Middle frontal gyrus (tissue), 1 donor: ENCODE results near the gene CRYAB.
"Not testable (repeated sequence)": the region's sequence is repeated elsewhere in the genome, so short reads cannot be mapped to it uniquely, and the experiment has no call there.

Source experiments
- DNase-seq: peaks from one replicate; pipeline ENCODE4 v3.0.0-alpha.2; 2015; ENCODE audit warnings: low spot score; ENCODE audit errors: extremely low spot score

Gene CRYAB

GRCh38 chr11:111908639-111909305 is 2.8 kb downstream of the CRYAB start:
- no peak for DNase-seq

- no peak for DNase-seq
Observed at GRCh38 chr11:111906680-111907079, 4.9 kb downstream of the CRYAB start.

GRCh38 chr11:111905411-111905810 is 6.2 kb downstream of the CRYAB start:
- no peak for DNase-seq

GRCh38 chr11:111886844-111887243 is 24.7 kb downstream of the CRYAB start:
- no peak for DNase-seq

- no peak for DNase-seq
Observed at GRCh38 chr11:111886032-111886431, 25.5 kb downstream of the CRYAB start.

GRCh38 chr11:111885053-111885452 is 26.5 kb downstream of the CRYAB start:
- not testable (repeated sequence) for DNase-seq

GRCh38 chr11:111882202-111882601 is 29.4 kb downstream of the CRYAB start:
- no peak for DNase-seq

GRCh38 chr11:111879637-111879960 is 32.0 kb downstream of the CRYAB start:
- no peak for DNase-seq

GRCh38 chr11:111878849-111879636 is 32.5 kb downstream of the CRYAB start, which contains the start of the genes CFAP68 and FDXACB1:
CFAP68 (plus strand) TSS chr11:111879541; CDS start chr11:111879561, 20 bp downstream.
FDXACB1 (minus strand) TSS chr11:111879165; CDS start chr11:111879132, 33 bp downstream.
- DNase-seq = peak; percentile 98

GRCh38 chr11:111878385-111878848 is 33.2 kb downstream of the CRYAB start:
- no peak for DNase-seq

GRCh38 chr11:111871693-111872161 is 39.8 kb downstream of the CRYAB start:
- no peak for DNase-seq

- peak; percentile 59 for DNase-seq
Observed at GRCh38 chr11:111870886-111871692, 40.5 kb downstream of the CRYAB start, which contains the start of gene ALG9. ALG9 (minus strand) TSS chr11:111871581; CDS start chr11:111871482, 99 bp downstream.

- DNase-seq = no peak
Observed at GRCh38 chr11:111870522-111870885, 41.1 kb downstream of the CRYAB start.

GRCh38 chr11:111870113-111870512 is 41.5 kb downstream of the CRYAB start:
- no peak for DNase-seq

GRCh38 chr11:111860257-111860656 is 51.3 kb downstream of the CRYAB start:
- DNase-seq = no peak
